CD4-positive, alpha-beta T cell treated with Interferon alpha-2 for 1 hour (primary cell): ENCODE results near the gene SORCS2.

Experiments
- DNase-seq, 2 donors: peaks; one replicate each; pipeline ENCODE4 v3.0.0-alpha.2; 2020 to 2022

SORCS2 gene

GRCh38 chr4:7422151-7422897 is 230.0 kb downstream of the SORCS2 start:
- no peak for DNase-seq

GRCh38 chr4:7422898-7423180 is 230.5 kb downstream of the SORCS2 start:
- no peak for DNase-seq

- no peak for DNase-seq
Observed at GRCh38 chr4:7423391-7423790, 231.1 kb downstream of the SORCS2 start.

- no peak for DNase-seq
Observed at GRCh38 chr4:7423801-7424552, 231.6 kb downstream of the SORCS2 start.

GRCh38 chr4:7424553-7425111 is 232.3 kb downstream of the SORCS2 start:
- no peak for DNase-seq

- DNase-seq, result no peak
Observed at GRCh38 chr4:7425124-7425523, 232.8 kb downstream of the SORCS2 start.

- DNase-seq, result no peak
Observed at GRCh38 chr4:7425591-7426468, 233.5 kb downstream of the SORCS2 start.

- no peak for DNase-seq
Observed at GRCh38 chr4:7426525-7427171, 234.3 kb downstream of the SORCS2 start.

- DNase-seq, result no peak
Observed at GRCh38 chr4:7427361-7427760, 235.0 kb downstream of the SORCS2 start.

GRCh38 chr4:7427831-7428260 is 235.5 kb downstream of the SORCS2 start:
- DNase-seq, result no peak

GRCh38 chr4:7428261-7429068 is 236.1 kb downstream of the SORCS2 start:
- no peak for DNase-seq

GRCh38 chr4:7429069-7429416 is 236.7 kb downstream of the SORCS2 start:
- DNase-seq, result no peak

GRCh38 chr4:7429601-7430078 is 237.3 kb downstream of the SORCS2 start:
- DNase-seq, result no peak

GRCh38 chr4:7430368-7430964 is 238.1 kb downstream of the SORCS2 start:
- no peak for DNase-seq

GRCh38 chr4:7430965-7431695 is 238.8 kb downstream of the SORCS2 start:
- no peak for DNase-seq

- DNase-seq, result no peak
Observed at GRCh38 chr4:7431696-7432530, 239.6 kb downstream of the SORCS2 start.

- DNase-seq, result no peak
Observed at GRCh38 chr4:7432531-7433375, 240.4 kb downstream of the SORCS2 start.

- no peak for DNase-seq
Observed at GRCh38 chr4:7433376-7434140, 241.2 kb downstream of the SORCS2 start.
